ENCODE results near the gene AGBL5.
A peak's percentile ranks its signal among the peaks of the same experiment; 100 is the strongest.

Gene AGBL5

GRCh38 chr2:27009716-27010115 lies 41.8 kb upstream of the AGBL5 start:
- no peak overlapping the region for H3K4me2 ChIP-seq
- no peak overlapping the region for H3K27ac ChIP-seq
- H3K27me3 ChIP-seq, result no peaks in the 10 kb centered on the region
- no peaks in the 10 kb centered on the region for H3K9me3 ChIP-seq
- H3K4me1 ChIP-seq, result no peaks in the 10 kb centered on the region
- no peaks in the 10 kb centered on the region for H3K36me3 ChIP-seq
- no peak for TF ChIP-seq Cebpa-rat (IDR thresholded peaks at IDR 0.05)
- no peak overlapping the region for H3K4me3 ChIP-seq
- 0 out of 2 replicates have a peak, but pooled peaks cover 7% of the 10 kb centered on the region for H4K20me1 ChIP-seq
- no peak overlapping the region for H3K9ac ChIP-seq

DNA sequence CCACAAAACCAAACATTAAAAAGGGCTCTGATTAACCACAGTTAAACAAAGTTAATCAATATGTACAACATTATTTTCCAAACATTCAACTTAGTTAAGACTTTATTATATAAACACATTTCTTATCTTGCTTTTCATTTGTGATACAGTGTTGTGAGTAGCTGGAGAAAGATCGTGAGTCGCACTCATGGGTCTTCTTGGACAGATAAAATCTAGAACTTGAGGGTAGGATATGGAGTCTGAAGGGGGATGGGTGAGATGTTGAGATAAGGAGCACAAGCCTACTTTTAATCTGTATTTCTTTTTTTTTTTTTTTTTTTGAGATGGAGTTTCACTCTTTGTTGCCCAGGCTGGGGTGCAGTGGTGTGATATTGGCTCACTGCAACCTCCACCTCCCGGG lies 41.3 kb upstream of the AGBL5 start:
- no peak overlapping the region for H3K9ac ChIP-seq
- 0 out of 2 replicates have a peak, but pooled peaks cover 7% of the 10 kb centered on the region for H4K20me1 ChIP-seq
- no peaks in the 10 kb centered on the region for H3K27me3 ChIP-seq
- H3K4me3 ChIP-seq, result no peak overlapping the region
- no peak overlapping the region for H3K4me2 ChIP-seq
- no peak overlapping the region for H3K27ac ChIP-seq
- H3K9me3 ChIP-seq, result no peaks in the 10 kb centered on the region
- H3K36me3 ChIP-seq, result no peaks in the 10 kb centered on the region
- no peak for TF ChIP-seq Cebpa-rat (IDR thresholded peaks at IDR 0.05)
- no peaks in the 10 kb centered on the region for H3K4me1 ChIP-seq

DNA sequence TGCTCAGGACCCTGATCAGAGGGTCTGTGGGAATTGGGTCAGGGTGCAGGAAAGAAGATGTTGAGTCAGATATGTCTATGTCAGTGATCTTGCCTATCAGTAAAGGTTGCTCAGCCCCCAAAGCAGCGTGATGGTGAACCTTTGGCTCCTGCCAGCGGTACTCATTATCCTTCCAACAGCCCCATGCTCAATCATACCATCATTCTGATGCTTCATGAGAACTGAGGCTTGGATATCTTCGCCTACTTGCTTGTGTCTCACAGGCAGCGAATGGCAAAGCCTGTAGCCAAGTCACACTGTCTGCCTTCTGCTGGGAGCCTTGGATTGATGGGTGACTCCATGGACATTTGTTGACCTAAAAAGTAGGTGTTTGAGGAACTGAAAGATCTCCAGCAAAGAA lies 37.7 kb upstream of the AGBL5 start:
- Histone ChIP-seq H3K4me2 (no peak overlapping the region), H4K20me1 (peaks cover 21% of the 10 kb centered on the region), H3K36me3 (no peaks in the 10 kb centered on the region), H3K27me3 (no peaks in the 10 kb centered on the region), H3K4me3 (no peak overlapping the region), H3K4me1 (no peaks in the 10 kb centered on the region), H3K27ac (no peak overlapping the region), H3K9me3 (no peaks in the 10 kb centered on the region), H3K9ac (no peak overlapping the region)
- TF ChIP-seq Cebpa-rat (IDR thresholded peaks at IDR 0.05), result no peak

DNA sequence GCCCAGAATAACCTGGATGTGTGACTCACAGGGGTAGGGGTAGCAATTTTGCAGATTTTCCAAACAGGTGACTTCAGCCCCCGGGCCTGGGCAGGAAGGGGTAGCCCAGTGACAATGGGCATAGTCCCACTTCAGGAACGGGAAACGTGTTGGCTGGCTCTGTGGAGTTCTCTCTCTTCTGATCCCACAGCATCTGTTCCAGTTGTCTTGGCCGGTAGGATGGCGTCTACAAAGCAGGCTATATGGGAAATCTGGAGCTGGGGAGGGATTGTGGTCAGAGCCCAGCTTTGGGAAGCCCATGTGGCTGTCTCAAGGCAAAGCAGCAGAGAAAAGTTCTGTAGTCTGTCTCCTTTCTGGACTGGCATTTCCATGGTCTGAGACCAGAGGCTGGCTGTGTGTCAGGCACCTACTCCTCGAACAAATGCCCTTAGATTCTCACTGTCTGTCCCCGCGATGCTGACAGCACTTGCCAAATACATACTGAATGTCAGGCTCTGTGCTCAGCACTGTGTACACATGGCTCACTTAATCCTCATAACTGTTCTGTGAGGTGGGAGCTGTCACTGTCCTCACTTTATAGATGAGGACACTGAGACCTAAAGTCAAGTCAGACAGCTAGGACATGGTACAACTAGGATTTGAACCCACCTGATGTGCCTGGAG lies 36.6 kb upstream of the AGBL5 start:
- Histone ChIP-seq H3K27me3 (no peaks in the 10 kb centered on the region), H3K36me3 (no peaks in the 10 kb centered on the region), H3K27ac (no peak overlapping the region), H3K4me2 (no peak overlapping the region), H3K4me3 (no peak overlapping the region), H4K20me1 (peaks cover 21% of the 10 kb centered on the region), H3K9me3 (no peaks in the 10 kb centered on the region), H3K4me1 (no peaks in the 10 kb centered on the region), H3K9ac (no peak overlapping the region)
- TF ChIP-seq Cebpa-rat (IDR thresholded peaks at IDR 0.05), result no peak

DNA sequence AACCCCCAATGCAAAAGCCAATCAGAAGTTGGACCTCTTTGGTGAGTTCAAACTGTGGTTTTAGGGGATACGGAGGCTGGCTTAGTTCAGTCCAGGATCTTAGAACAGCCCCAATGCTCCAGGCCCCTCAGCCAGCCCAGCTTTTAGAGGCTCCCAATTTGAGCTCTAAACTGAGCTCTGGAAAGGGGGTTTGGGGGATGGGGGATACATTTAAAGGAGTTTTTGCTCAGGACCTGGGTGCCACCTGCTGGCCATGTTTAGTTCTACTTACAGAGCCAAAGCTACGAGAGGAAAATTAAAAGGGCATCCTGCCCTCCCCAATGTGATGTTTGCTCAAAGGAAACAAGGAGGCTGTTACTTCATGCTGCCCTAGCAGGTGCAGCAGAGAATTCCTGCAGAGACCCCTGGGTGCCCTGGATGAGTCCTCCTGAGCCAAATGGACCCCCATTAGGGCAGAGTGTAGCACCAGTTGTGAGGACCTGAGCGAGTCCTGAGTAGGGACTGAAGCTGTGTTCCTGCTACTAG lies 34.6 kb upstream of the AGBL5 start:
- H3K27ac ChIP-seq, result no peak overlapping the region
- no peaks in the 10 kb centered on the region for H3K27me3 ChIP-seq
- H4K20me1 ChIP-seq, result peaks cover 27% of the 10 kb centered on the region
- no peaks in the 10 kb centered on the region for H3K9me3 ChIP-seq
- H3K4me1 ChIP-seq, result no peaks in the 10 kb centered on the region
- TF ChIP-seq Cebpa-rat (IDR thresholded peaks at IDR 0.05), result no peak
- H3K4me2 ChIP-seq, result no peak overlapping the region
- H3K4me3 ChIP-seq, result no peak overlapping the region
- peaks cover 2% of the 10 kb centered on the region; the same call in 1 of the 2 replicates for H3K36me3 ChIP-seq
- H3K9ac ChIP-seq, result no peak overlapping the region

DNA sequence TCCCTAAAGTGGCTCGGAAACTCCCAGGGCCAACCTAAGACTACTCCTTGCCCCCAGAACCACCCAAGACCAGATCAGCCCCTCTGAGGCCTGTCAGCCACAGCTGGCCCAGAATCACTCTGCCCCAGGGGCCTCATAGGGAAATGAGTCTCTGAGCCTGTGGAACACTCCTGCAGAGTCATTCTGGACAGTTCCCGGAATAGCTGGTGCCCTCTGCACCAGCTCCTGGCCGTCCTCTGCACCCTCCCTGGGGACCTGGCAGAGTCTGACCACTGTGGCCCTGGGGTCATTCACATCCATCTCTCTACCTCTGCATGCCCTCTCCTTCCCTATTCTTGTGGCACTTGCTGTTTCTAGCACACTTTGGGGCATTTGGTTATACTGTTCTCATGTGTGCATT lies 33.3 kb upstream of the AGBL5 start:
- Histone ChIP-seq H3K4me3 (no peak overlapping the region), H3K36me3 (peaks cover 13% of the 10 kb centered on the region; the same call in 1 of the 2 replicates), H3K4me2 (no peak overlapping the region), H3K27me3 (no peaks in the 10 kb centered on the region), H3K9me3 (no peaks in the 10 kb centered on the region), H3K9ac (no peak overlapping the region), H4K20me1 (peaks cover 28% of the 10 kb centered on the region), H3K27ac (no peak overlapping the region), H3K4me1 (no peaks in the 10 kb centered on the region)
- TF ChIP-seq Cebpa-rat (IDR thresholded peaks at IDR 0.05), result no peak

- peaks cover 28% of the 10 kb centered on the region for H4K20me1 ChIP-seq
- H3K27me3 ChIP-seq, result no peaks in the 10 kb centered on the region
- no peak overlapping the region for H3K27ac ChIP-seq
- H3K9me3 ChIP-seq, result no peaks in the 10 kb centered on the region
- no peak overlapping the region for H3K4me3 ChIP-seq
- H3K4me1 ChIP-seq, result no peaks in the 10 kb centered on the region
- no peak overlapping the region for H3K9ac ChIP-seq
- TF ChIP-seq Cebpa-rat (IDR thresholded peaks at IDR 0.05), result no peak
- no peak overlapping the region for H3K4me2 ChIP-seq
- peaks cover 26% of the 10 kb centered on the region; the same call in 1 of the 2 replicates for H3K36me3 ChIP-seq
These were observed 32.0 kb upstream of the AGBL5 start for GRCh38 chr2:27019459-27019858.

DNA sequence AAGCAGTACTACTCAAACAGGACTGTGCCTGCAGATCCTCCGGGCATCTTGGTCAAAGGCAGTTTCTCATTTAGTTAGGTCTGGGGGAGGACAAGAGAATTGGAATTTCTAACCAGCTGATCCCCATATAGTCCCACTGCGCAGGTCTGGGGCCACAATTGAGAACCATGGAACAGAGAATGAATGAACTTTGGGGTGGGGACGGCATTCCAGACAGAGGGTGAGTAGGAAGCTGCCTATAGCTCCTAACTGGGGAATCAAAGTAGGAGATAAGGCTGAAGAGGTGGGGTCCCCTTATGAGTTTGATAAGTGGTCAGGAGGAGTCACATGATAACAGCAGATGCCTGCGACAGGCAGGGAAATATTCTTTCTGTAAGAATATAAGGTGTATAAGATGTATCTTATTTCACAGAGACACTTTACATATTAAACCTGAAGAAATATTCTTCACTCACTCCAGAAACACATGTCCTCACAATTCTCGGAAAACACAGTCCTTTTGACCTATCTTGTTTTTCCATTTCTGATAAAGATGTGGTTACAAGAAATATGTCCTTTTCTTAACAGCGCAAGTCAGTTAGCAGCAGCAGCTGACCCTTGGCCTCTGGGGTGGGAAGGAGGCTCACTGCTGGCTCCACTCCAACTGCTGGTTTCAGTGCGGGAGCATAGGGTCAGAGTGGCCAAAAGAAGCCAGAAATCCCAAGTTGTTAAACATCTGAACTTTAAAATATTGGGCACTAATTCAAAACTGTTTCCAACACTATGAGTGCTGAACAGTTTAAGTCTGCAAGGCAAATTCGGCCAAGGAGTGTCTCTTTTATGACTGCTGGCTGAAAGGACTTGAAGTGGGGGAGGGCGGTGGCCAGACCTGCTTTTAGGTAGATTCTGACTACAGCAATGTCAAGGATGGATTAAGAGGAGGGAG lies 31.3 kb upstream of the AGBL5 start:
- H3K4me3 ChIP-seq, result no peak overlapping the region
- H3K9ac ChIP-seq, result 0 out of 2 replicates have a peak overlapping the region, but pooled peaks have one; percentile 15
- no peaks in the 10 kb centered on the region for H3K9me3 ChIP-seq
- no peak overlapping the region for H3K27ac ChIP-seq
- no peak for TF ChIP-seq Cebpa-rat (IDR thresholded peaks at IDR 0.05)
- peaks cover 28% of the 10 kb centered on the region for H4K20me1 ChIP-seq
- no peaks in the 10 kb centered on the region for H3K4me1 ChIP-seq
- H3K36me3 ChIP-seq, result peaks cover 34% of the 10 kb centered on the region
- no peak overlapping the region for H3K4me2 ChIP-seq
- H3K27me3 ChIP-seq, result no peaks in the 10 kb centered on the region

GRCh38 chr2:27021253-27022049 lies 30.0 kb upstream of the AGBL5 start:
- peaks cover 28% of the 10 kb centered on the region for H4K20me1 ChIP-seq
- no peaks in the 10 kb centered on the region for H3K9me3 ChIP-seq
- no peaks in the 10 kb centered on the region for H3K4me1 ChIP-seq
- no peak overlapping the region for H3K4me2 ChIP-seq
- no peaks in the 10 kb centered on the region for H3K27me3 ChIP-seq
- H3K4me3 ChIP-seq, result no peak overlapping the region
- no peak overlapping the region for H3K27ac ChIP-seq
- H3K36me3 ChIP-seq, result peaks cover 46% of the 10 kb centered on the region
- H3K9ac ChIP-seq, result no peak overlapping the region
- no peak for TF ChIP-seq Cebpa-rat (IDR thresholded peaks at IDR 0.05)
